GM12878 (cell line): Measurements from ENCODE around the gene MAVS. TPM values are rescaled to one million over a fixed set of nuclear protein-coding genes. Genes with fewer than 3 reads are reported as not detected.

Experiments used
- ATAC-seq: fragments of 200-7000 bp; cut with Tn5 transposase; 3 replicates; pipeline ENCODE4 v1.9.1; 2020; ENCODE audit warnings: mild to moderate bottlenecking, moderate library complexity
- BruUV-seq: library from RNA; stranded (reverse); fragments of 400-500 nt; replicated peaks from 2 replicates; lab custom pipeline; 2021; lab: Mats Ljungman, UMichigan
- CTCF ChIA-PET: fragments of 300-600 bp; sonication (Branson Sonifier 250); formaldehyde crosslinking; extraction: SDS; loops from one replicate; lab custom pipeline; 2021; ENCODE audit warnings: inconsistent platforms; lab: Yijun Ruan, JAX
- POLR2A ChIA-PET: fragments of 350-600 bp; formaldehyde crosslinking; extraction: SDS; loops from one replicate; lab custom pipeline; 2021; ENCODE audit warnings: inconsistent platforms; lab: Charles Lee
- RAD21 ChIA-PET: fragments of 300-600 bp; sonication (Branson Sonifier 250); formaldehyde crosslinking; loops from one replicate; lab custom pipeline; 2023; ENCODE audit warnings: antibody characterized with exemption; ENCODE audit not compliant: unreplicated experiment; lab: Charles Lee
- SMC1A ChIA-PET: fragments of 300-600 bp; sonication (Branson Sonifier 250); formaldehyde crosslinking; loops from one replicate; lab custom pipeline; 2023; ENCODE audit not compliant: unreplicated experiment, uncharacterized antibody; lab: Charles Lee
- DNase-seq: peaks from one replicate; pipeline ENCODE4 v3.0.0-alpha.2; 2011; ENCODE audit warnings: low read depth, low spot score
- FAIRE-seq: peaks from 3 replicates; lab custom pipeline; 2011; peaks lifted over from hg19 to GRCh38; lab: Jason Lieb, UNC
- H2AFZ ChIP-seq: 2 replicates; pipeline ENCODE4 v1.6.0; 2011; ENCODE audit warnings: low read depth, low read length, control low read depth; ENCODE audit not compliant: control insufficient read depth
- H3K27ac ChIP-seq: 2 replicates; pipeline ENCODE4 v1.5.1; 2011; ENCODE audit warnings: control low read depth; ENCODE audit not compliant: control insufficient read depth, insufficient read depth
- H3K27me3 ChIP-seq, 2 experiments: replicated peaks in 1 of 2; 2 replicates each; pipeline versions ENCODE4 v1.6.0 to v1.6.1; 2011; ENCODE audit warnings: low read length in 1 of 2; ENCODE audit not compliant: control insufficient read depth in 2 of 2, insufficient read depth in 2 of 2
- H3K36me3 ChIP-seq, 2 experiments: 2 replicates each; pipeline ENCODE4 v1.5.1; 2011; ENCODE audit warnings: low read length in 1 of 2; ENCODE audit not compliant: control insufficient read depth in 2 of 2, insufficient read depth in 2 of 2
- H3K4me1 ChIP-seq: 2 replicates; pipeline ENCODE4 v1.6.1; 2011; ENCODE audit warnings: mild to moderate bottlenecking, low read length, moderate library complexity, mixed read lengths; ENCODE audit not compliant: control insufficient read depth, insufficient read depth
- H3K4me2 ChIP-seq: 2 replicates; pipeline ENCODE4 v1.6.0; 2011; ENCODE audit warnings: control low read depth; ENCODE audit not compliant: control insufficient read depth, insufficient read depth
- H3K4me3 ChIP-seq: fragments of 200-600 bp; sonication (generic); 2 replicates; pipeline ENCODE4 v1.5.1; 2016
- H3K79me2 ChIP-seq: 2 replicates; pipeline ENCODE4 v1.6.0; 2011; ENCODE audit warnings: low read length; ENCODE audit not compliant: control insufficient read depth, insufficient read depth
- H3K9ac ChIP-seq: 2 replicates; pipeline ENCODE4 v1.8.0; 2011; ENCODE audit warnings: low read length, control low read depth, mixed read lengths; ENCODE audit not compliant: control insufficient read depth, insufficient read depth
- H3K9me3 ChIP-seq: replicated peaks from 3 replicates; pipeline ENCODE4 v1.5.1; 2011; ENCODE audit warnings: mild to moderate bottlenecking, low read length; ENCODE audit not compliant: control insufficient read depth, insufficient read depth
- H4K20me1 ChIP-seq: 2 replicates; pipeline ENCODE4 v1.6.0; 2011; ENCODE audit not compliant: control insufficient read depth, insufficient read depth
- EGR1 ChIP-seq, 2 experiments: IDR thresholded peaks; 1 replicate in 1 of 2; 2 replicates in 1 of 2; pipeline ENCODE4 v1.6.1; 2011 to 2012; ENCODE audit warnings: low read depth in 2 of 2, low read length in 2 of 2, borderline replicate concordance in 1 of 2, mild to moderate bottlenecking in 1 of 2, moderate library complexity in 1 of 2
- EZH2 ChIP-seq: IDR thresholded peaks from 2 replicates; pipeline ENCODE4 v1.6.1; 2012; ENCODE audit warnings: low read depth, mild to moderate bottlenecking, control low read depth, inconsistent platforms, low read length, borderline replicate concordance; ENCODE audit not compliant: control insufficient read depth
- MTA2 ChIP-seq: fragments of 450-650 bp; IDR thresholded peaks from 2 replicates; pipeline ENCODE4 v1.6.1; 2016; ENCODE audit warnings: low read depth, mild to moderate bottlenecking, moderate library complexity
- REST ChIP-seq: IDR thresholded peaks from 2 replicates; pipeline ENCODE4 v1.6.1; 2012; ENCODE audit warnings: mild to moderate bottlenecking, low read depth, low read length
- RFX5 ChIP-seq: IDR thresholded peaks from 2 replicates; pipeline ENCODE4 v1.6.1; 2011; ENCODE audit warnings: low read depth, low read length, improper control_type of control experiment
- WGBS: methylation state at CpG from one replicate; pipeline ENCODE4 v1.1.6; 2016; ENCODE audit warnings: low lambda C conversion rate; ENCODE audit not compliant: insufficient replicate concordance, insufficient coverage; ENCODE audit errors: missing lambda C conversion rate; 5-methylcytosine and 5-hydroxymethylcytosine counted together
- in situ Hi-C: fragments of 300-500 bp; cut with MboI; formaldehyde crosslinking; loops from 9 replicates; pipeline ENCODE4 v1.14.3; 2018; ENCODE audit warnings: mixed read lengths
- intact Hi-C: fragments of 100-400 bp; cut with micrococcal nuclease; formaldehyde crosslinking; loops from one replicate; pipeline ENCODE4 v1.14.2; 2022; ENCODE audit not compliant: unreplicated experiment
- polyA plus RNA-seq, 11 experiments: library from polyadenylated mRNA; depleted of rRNA in 4 of 11; unstranded in 6 of 11; stranded (reverse) in 5 of 11; fragments of >200 nt; fragmentation: Nextera tagmentation in 4 of 11; fragmentation: Illumina TruSeq in 1 of 11; extraction: Ambion mirVana in 4 of 11; extraction: Trizol in 1 of 11; gene quantifications; 1 replicate in 1 of 11; 2 replicates in 10 of 11; pipeline versions ENCODE4 v1.2.1 to v1.2.3, GENCODE V29; 2011 to 2016; ENCODE audit warnings: inconsistent platforms in 2 of 11, missing spikeins in 2 of 11, low read depth in 1 of 11
- total RNA-seq, 4 experiments: library from RNA; depleted of rRNA in 3 of 4; stranded (reverse); fragments of >200 nt in 3 of 4; fragmentation: Illumina TruSeq in 1 of 4; extraction: Trizol in 1 of 4; gene quantifications; 2 replicates each; pipeline versions ENCODE4 v1.2.1 to v1.2.3, GENCODE V29; 2013 to 2021
- TF ChIP-seq, protein P1 (sequence below): IDR thresholded peaks from 2 replicates; pipeline ENCODE4 v1.6.1; 2012; ENCODE audit warnings: low read depth, low read length, improper control_type of control experiment

Gene MAVS
- total and polyA plus RNA-seq, 10 of the 15 experiments (the other 5 are each of a cell fraction or from before 2014, with no cell fraction given): 1.6 to 25.2 (median 12.6) TPM

- H3K4me3 ChIP-seq: no peak overlapping the region
- ChIA-PET CTCF (no interaction called here), SMC1A (interaction anchor here (0.9 to 1.5 kb wide), 3 partner anchors 8 to 26 kb away, joined by 3 to 4 read pairs (median 4); no protein-coding TSS in a partner anchor), POLR2A (no interaction called here), RAD21 (no interaction called here)
- no peaks in the 10 kb centered on the region for H3K27me3 ChIP-seq
- H3K9ac ChIP-seq: no peak overlapping the region
- in situ Hi-C loops: no loop called here
- 96% methylated on average over 2 of the region's 2 CpGs for WGBS
- intact Hi-C loops: no loop called here
- ATAC-seq (no peak), FAIRE-seq (no peak), DNase-seq (no peak)
- BruUV-seq: no TSS peak
- TF ChIP-seq REST: no peak
- no peak for TF ChIP-seq MTA2
- TF ChIP-seq, protein P1, sequence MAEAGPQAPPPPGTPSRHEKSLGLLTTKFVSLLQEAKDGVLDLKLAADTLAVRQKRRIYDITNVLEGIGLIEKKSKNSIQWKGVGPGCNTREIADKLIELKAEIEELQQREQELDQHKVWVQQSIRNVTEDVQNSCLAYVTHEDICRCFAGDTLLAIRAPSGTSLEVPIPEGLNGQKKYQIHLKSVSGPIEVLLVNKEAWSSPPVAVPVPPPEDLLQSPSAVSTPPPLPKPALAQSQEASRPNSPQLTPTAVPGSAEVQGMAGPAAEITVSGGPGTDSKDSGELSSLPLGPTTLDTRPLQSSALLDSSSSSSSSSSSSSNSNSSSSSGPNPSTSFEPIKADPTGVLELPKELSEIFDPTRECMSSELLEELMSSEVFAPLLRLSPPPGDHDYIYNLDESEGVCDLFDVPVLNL: no peak
- no peak for TF ChIP-seq EZH2
- TF ChIP-seq RFX5: no peak
- no peak for TF ChIP-seq EGR1 (IDR thresholded peaks at IDR 0.05; ENCODE audit: borderline replicate concordance in 1 of 2, low read depth in 2 of 2, low read length in 2 of 2)
- peaks cover 7% of the 10 kb centered on the region for H3K4me1 ChIP-seq
- peaks cover 10% of the 10 kb centered on the region for H4K20me1 ChIP-seq
- H3K27ac ChIP-seq: no peak overlapping the region
- peaks cover 19 to 53% of the 10 kb centered on the region in 2 experiments for H3K36me3 ChIP-seq
- no peaks in the 10 kb centered on the region for H3K9me3 ChIP-seq
- peaks cover 54% of the 10 kb centered on the region for H3K79me2 ChIP-seq
- H3K4me2 ChIP-seq: no peak overlapping the region
- H2AFZ ChIP-seq: no peak overlapping the region
Observed at GRCh38 chr20:3914446-3914845, 67.8 kb downstream of the MAVS start.
